Measurements from ENCODE around the gene FKBP15. TPM values are rescaled to one million over a fixed set of nuclear protein-coding genes. Genes with fewer than 3 reads are reported as not detected.

Gene FKBP15
- total RNA-seq, 1 donor from 2014 or later = 84.6 TPM

DNA sequence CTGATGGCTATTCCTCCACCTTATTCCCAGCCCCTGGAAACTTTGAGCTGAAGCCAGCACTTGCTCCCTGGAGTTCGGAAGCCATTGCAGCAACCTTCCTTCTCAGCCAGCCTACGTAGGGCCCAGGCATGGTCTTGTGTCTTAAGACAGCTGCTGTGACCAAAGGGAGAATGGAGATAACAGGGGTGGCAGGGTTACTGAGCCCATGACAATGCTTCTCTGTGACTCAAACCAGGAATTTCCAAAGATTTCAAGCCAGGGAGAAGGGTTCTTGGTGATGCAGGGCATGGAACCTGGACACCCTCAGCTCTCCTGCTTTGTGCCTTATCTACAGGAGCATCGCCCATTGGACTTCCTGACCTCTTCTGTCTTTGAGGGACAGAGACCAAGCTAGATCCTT is 58.1 kb downstream of the FKBP15 start:
- Histone ChIP-seq H3K27me3 (ENCODE audit: low read depth) (no peaks in the 10 kb centered on the region), H3K4me3 (no peak overlapping the region), H3K36me3 (peaks cover 99% of the 10 kb centered on the region), H3K27ac (no peak overlapping the region), H3K4me1 (peaks cover 5% of the 10 kb centered on the region), H3K9me3 (no peaks in the 10 kb centered on the region)
- DNase-seq = no peak
- ATAC-seq = no peak
- TF ChIP-seq, protein P1, sequence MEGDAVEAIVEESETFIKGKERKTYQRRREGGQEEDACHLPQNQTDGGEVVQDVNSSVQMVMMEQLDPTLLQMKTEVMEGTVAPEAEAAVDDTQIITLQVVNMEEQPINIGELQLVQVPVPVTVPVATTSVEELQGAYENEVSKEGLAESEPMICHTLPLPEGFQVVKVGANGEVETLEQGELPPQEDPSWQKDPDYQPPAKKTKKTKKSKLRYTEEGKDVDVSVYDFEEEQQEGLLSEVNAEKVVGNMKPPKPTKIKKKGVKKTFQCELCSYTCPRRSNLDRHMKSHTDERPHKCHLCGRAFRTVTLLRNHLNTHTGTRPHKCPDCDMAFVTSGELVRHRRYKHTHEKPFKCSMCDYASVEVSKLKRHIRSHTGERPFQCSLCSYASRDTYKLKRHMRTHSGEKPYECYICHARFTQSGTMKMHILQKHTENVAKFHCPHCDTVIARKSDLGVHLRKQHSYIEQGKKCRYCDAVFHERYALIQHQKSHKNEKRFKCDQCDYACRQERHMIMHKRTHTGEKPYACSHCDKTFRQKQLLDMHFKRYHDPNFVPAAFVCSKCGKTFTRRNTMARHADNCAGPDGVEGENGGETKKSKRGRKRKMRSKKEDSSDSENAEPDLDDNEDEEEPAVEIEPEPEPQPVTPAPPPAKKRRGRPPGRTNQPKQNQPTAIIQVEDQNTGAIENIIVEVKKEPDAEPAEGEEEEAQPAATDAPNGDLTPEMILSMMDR (IDR thresholded peaks at IDR 0.05) = no peak
- intact Hi-C loops (cut with DNase I) = no loop called here

DNA sequence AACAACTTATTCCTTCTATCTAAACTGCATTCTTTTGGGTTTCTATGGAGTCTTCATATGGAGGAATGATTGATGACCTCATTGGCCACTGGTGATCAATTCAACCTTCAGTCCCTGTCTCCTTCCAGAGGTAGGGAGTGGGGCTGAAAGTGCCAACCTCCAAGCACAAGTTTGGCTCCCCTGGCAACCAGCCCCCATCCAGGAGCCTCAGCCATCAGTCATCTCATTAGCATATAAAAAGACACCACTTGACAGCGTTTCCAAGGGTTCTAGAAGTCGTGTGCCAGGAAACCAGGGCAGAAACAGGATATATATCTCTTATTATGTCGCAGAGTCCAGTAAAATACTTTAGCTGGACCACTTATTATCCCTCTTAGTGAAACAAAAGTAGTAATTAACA is 60.5 kb downstream of the FKBP15 start:
- Histone ChIP-seq H3K36me3 (peaks cover 91% of the 10 kb centered on the region), H3K27me3 (ENCODE audit: low read depth) (no peaks in the 10 kb centered on the region), H3K4me1 (peaks cover 6% of the 10 kb centered on the region), H3K9me3 (no peaks in the 10 kb centered on the region), H3K27ac (no peak overlapping the region), H3K4me3 (no peak overlapping the region)
- intact Hi-C loops (cut with DNase I) = no loop called here
- ATAC-seq (no peak), DNase-seq (no peak)
- TF ChIP-seq, protein P1 (IDR thresholded peaks at IDR 0.05) = no peak

DNA sequence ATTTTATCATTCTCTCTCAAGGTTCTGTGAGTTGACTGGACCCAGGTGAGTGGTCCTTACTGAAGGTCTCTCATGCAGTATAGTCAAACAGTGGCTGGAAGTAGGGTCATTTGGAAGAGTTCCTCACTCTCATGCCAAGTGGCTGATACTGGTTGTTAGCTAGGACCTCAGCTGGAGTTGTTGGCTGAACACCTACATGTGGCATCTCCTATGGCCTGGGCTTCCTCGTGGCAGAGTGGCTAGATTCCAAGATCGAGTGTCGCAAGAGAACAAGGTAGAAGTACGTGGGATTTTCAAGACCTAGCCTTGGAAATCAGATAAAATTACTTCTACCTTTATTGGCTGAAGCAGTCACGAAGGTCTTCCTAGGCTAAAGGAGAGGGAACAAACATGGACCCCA is 62.6 kb downstream of the FKBP15 start:
- Histone ChIP-seq H3K36me3 (peaks cover 70% of the 10 kb centered on the region), H3K4me3 (no peak overlapping the region), H3K27me3 (ENCODE audit: low read depth) (no peaks in the 10 kb centered on the region), H3K4me1 (peaks cover 18% of the 10 kb centered on the region), H3K9me3 (no peaks in the 10 kb centered on the region), H3K27ac (no peak overlapping the region)
- intact Hi-C loops (cut with DNase I) = no loop called here
- ATAC-seq = no peak
- no peak for DNase-seq
- TF ChIP-seq, protein P1 (IDR thresholded peaks at IDR 0.05) = no peak

DNA sequence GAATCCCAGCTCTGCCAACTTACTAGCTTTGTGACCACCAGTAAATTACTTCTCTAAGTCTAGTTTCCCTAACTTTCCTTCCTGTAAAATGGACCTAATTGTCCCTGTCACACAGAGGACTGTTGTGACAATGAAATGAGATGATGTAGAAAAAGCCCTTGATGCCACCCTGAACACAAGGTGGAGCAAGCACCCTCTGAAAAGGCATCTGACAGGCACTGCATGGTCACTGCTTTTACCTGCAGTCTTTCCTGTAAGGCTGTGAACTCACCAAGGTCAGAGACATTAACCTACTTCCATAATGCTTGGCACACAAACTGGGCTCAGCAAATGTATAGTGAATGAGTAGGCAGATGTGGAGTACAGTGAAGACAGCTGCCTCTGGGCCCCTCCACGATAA is 64.2 kb downstream of the FKBP15 start:
- intact Hi-C loops (cut with DNase I) = no loop called here
- Histone ChIP-seq H3K27me3 (ENCODE audit: low read depth) (no peaks in the 10 kb centered on the region), H3K4me1 (peaks cover 34% of the 10 kb centered on the region), H3K36me3 (peaks cover 54% of the 10 kb centered on the region), H3K9me3 (no peaks in the 10 kb centered on the region), H3K27ac (no peak overlapping the region), H3K4me3 (no peak overlapping the region)
- DNase-seq = no peak
- TF ChIP-seq, protein P1 (IDR thresholded peaks at IDR 0.05) = no peak
- no peak for ATAC-seq

DNA sequence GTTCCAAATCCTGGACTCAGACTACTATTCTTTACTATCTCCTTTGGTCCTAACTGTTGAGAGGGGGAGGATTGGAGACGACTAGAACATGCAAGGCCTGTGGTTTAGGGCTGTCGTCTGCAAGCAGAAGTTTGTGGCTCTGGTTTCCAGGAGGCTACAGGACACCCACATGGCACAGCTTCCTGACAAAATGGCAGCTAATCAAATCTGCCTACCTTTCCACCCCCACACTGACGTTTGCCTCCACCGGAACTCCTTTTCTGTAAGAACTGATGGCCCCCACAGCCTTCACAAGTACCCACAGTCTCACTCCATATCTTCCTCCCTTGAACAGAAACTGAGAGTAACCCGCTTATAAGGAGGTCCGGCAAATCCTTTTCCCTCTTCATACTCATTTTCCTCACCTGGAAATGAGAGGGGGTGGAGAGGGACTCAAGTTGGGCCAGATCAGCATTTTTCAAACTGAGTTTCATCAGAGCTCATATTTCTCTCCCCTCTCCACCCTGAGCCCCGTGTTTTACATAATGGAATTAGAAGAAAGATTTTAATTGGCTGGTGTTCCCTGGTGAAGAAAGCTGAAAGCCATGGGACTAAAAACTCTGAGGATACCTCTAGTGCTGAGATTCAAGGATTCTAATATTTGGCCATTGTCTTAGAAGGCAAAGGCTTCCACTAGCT is 65.0 kb downstream of the FKBP15 start:
- Histone ChIP-seq H3K4me1 (peaks cover 38% of the 10 kb centered on the region), H3K36me3 (peaks cover 46% of the 10 kb centered on the region)
- TF ChIP-seq, protein P1 (IDR thresholded peaks at IDR 0.05) = no peak

More for the DNA sequence above, 65.0 kb downstream of the FKBP15 start:
- DNase-seq (no peak), ATAC-seq (peak; percentile 30 to 46)
- intact Hi-C loops (cut with DNase I) = no loop called here
- Histone ChIP-seq H3K27me3 (ENCODE audit: low read depth) (no peaks in the 10 kb centered on the region), H3K9me3 (no peaks in the 10 kb centered on the region), H3K4me3 (no peak overlapping the region), H3K27ac (peak overlapping the region; percentile 31)

Data from lower lobe of right lung (tissue), 2 donors.